ENCODE results near the gene RNF103. TPM values are rescaled to one million over a fixed set of nuclear protein-coding genes. Genes with fewer than 3 reads are reported as not detected.
"Not testable (repeated sequence)": the region's sequence is repeated elsewhere in the genome, so short reads cannot be mapped to it uniquely, and the experiment has no call there.

Gene RNF103
- total RNA-seq, result 10 to 100 TPM; 33.7 to 35.0 TPM
- polyA plus RNA-seq, result 1 to 10 TPM; 1.8 to 6.4 TPM

- Mint-ChIP-seq H3K27me3 (peaks cover 0 to 1% of the 10 kb centered on the region in 2 donors), H3K27ac (peak within 1 kb of the TSS; percentile 88 to 99 (median 95)), H3K36me3 (peaks cover 14 to 29% of the 10 kb centered on the region in 2 donors), H3K4me1 (peaks cover 27 to 44% (median 34%) of the 10 kb centered on the region in 4 donors), H3K4me3 (peak within 1 kb of the TSS; percentile 94 to 98 (median 95)), H3K9me3 (no peaks in the 10 kb centered on the region)
- no peaks in the 10 kb centered on the region for H3K36me3 ChIP-seq (ENCODE audit: insufficient read depth, low read length)
- no peaks in the 10 kb centered on the region for H3K9me3 ChIP-seq (ENCODE audit: control insufficient read depth in 1 of 2, low read length in 2 of 2)
- peak within 1 kb of the TSS; percentile 92 for H3K27ac ChIP-seq (ENCODE audit: low read depth, low read length)
- H3K4me3 ChIP-seq (ENCODE audit: low read length in 2 of 2), result peak within 1 kb of the TSS; percentile 58 to 59
- intact Hi-C loops (cut with micrococcal nuclease), result loop anchor here (1.0 to 5.0 kb wide), 5 partner anchors 41 to 426 kb away; partner anchors contain the start of genes CHMP3, IMMT, KDM3A and MRPL35
- H3K4me1 ChIP-seq (ENCODE audit: insufficient read depth, low read length), result peaks cover 37% of the 10 kb centered on the region
- peak; percentile 88 to 91 (median 89) for DNase-seq
- ChIA-PET CTCF (ENCODE audit: partially characterized antibody) (interaction anchor here (0.8 kb wide), 1 partner anchor 183 kb away, joined by 4 read pairs; the partner anchor contains the start of gene KDM3A), POLR2A (ENCODE audit: partially characterized antibody) (interaction anchor here (1.0 to 5.7 kb wide), 7 partner anchors 13 to 431 kb away, joined by 3 to 61 read pairs (median 5); partner anchors contain the start of genes CHMP3 and KDM3A)
- no peaks in the 10 kb centered on the region for H3K27me3 ChIP-seq (ENCODE audit: insufficient read depth, low read length)
Observed at GRCh38 chr2:86623494-86624266, at the start of gene RNF103. Gene RNF103 (minus strand): TSS chr2:86623865. CDS start chr2:86622886, 979 bp downstream.

GRCh38 chr2:86673011-86673410, 49.3 kb upstream of the RNF103 start:
- no peaks in the 10 kb centered on the region for H3K27me3 Mint-ChIP-seq
- DNase-seq, result no peak
- no peak overlapping the region for H3K4me3 ChIP-seq (ENCODE audit: low read length in 2 of 2)
- H3K27me3 ChIP-seq (ENCODE audit: insufficient read depth, low read length), result no peaks in the 10 kb centered on the region
- ChIA-PET POLR2A (ENCODE audit: partially characterized antibody) (no interaction called here), CTCF (ENCODE audit: partially characterized antibody) (no interaction called here)
- intact Hi-C loops (cut with micrococcal nuclease), result no loop called here
- no peaks in the 10 kb centered on the region for H3K4me1 Mint-ChIP-seq
- H3K4me3 Mint-ChIP-seq, result no peak overlapping the region
- no peak overlapping the region for H3K27ac ChIP-seq (ENCODE audit: low read depth, low read length)
- H3K9me3 ChIP-seq (ENCODE audit: control insufficient read depth in 1 of 2, low read length in 2 of 2), result no peaks in the 10 kb centered on the region
- no peaks in the 10 kb centered on the region for H3K4me1 ChIP-seq (ENCODE audit: insufficient read depth, low read length)
- no peak overlapping the region for H3K27ac Mint-ChIP-seq
- no peaks in the 10 kb centered on the region for H3K36me3 Mint-ChIP-seq
- H3K36me3 ChIP-seq (ENCODE audit: insufficient read depth, low read length), result no peaks in the 10 kb centered on the region
- peaks cover 0 to 4% (median 0%) of the 10 kb centered on the region in 8 donors for H3K9me3 Mint-ChIP-seq

GRCh38 chr2:86672027-86672545, 48.4 kb upstream of the RNF103 start:
- Mint-ChIP-seq H3K36me3 (peaks cover 0 to 4% of the 10 kb centered on the region in 2 donors), H3K27me3 (no peaks in the 10 kb centered on the region), H3K4me1 (no peaks in the 10 kb centered on the region), H3K4me3 (no peak overlapping the region), H3K27ac (no peak overlapping the region), H3K9me3 (peaks cover 0 to 4% (median 0%) of the 10 kb centered on the region in 8 donors)
- Histone ChIP-seq H3K27ac (ENCODE audit: low read depth, low read length) (no peak overlapping the region), H3K36me3 (ENCODE audit: insufficient read depth, low read length) (no peaks in the 10 kb centered on the region), H3K9me3 (ENCODE audit: control insufficient read depth in 1 of 2, low read length in 2 of 2) (no peaks in the 10 kb centered on the region), H3K4me3 (ENCODE audit: low read length in 2 of 2) (no peak overlapping the region), H3K27me3 (ENCODE audit: insufficient read depth, low read length) (no peaks in the 10 kb centered on the region), H3K4me1 (ENCODE audit: insufficient read depth, low read length) (no peaks in the 10 kb centered on the region)
- ChIA-PET CTCF (ENCODE audit: partially characterized antibody) (interaction anchor here (1.3 kb wide), 1 partner anchor 154 kb away, joined by 3 read pairs; no protein-coding TSS in a partner anchor), POLR2A (ENCODE audit: partially characterized antibody) (no interaction called here)
- no peak for DNase-seq
- intact Hi-C loops (cut with micrococcal nuclease), result no loop called here

- POLR2A ChIA-PET (ENCODE audit: partially characterized antibody), result no interaction called here
- Histone ChIP-seq H3K4me1 (ENCODE audit: insufficient read depth, low read length) (no peaks in the 10 kb centered on the region), H3K27ac (ENCODE audit: low read depth, low read length) (no peak overlapping the region), H3K4me3 (ENCODE audit: low read length in 2 of 2) (no peak overlapping the region), H3K9me3 (ENCODE audit: control insufficient read depth in 1 of 2, low read length in 2 of 2) (no peaks in the 10 kb centered on the region), H3K36me3 (ENCODE audit: insufficient read depth, low read length) (no peaks in the 10 kb centered on the region), H3K27me3 (ENCODE audit: insufficient read depth, low read length) (no peaks in the 10 kb centered on the region)
- Mint-ChIP-seq H3K27me3 (peaks cover 0 to 1% of the 10 kb centered on the region in 2 donors), H3K4me3 (no peak overlapping the region), H3K36me3 (peaks cover 0 to 4% of the 10 kb centered on the region in 2 donors), H3K27ac (no peak overlapping the region), H3K4me1 (no peaks in the 10 kb centered on the region), H3K9me3 (peaks cover 0 to 4% (median 0%) of the 10 kb centered on the region in 8 donors)
- intact Hi-C loops (cut with micrococcal nuclease), result no loop called here
- DNase-seq, result no peak
- CTCF ChIA-PET (ENCODE audit: partially characterized antibody), result interaction anchor here (1.3 kb wide), 1 partner anchor 153 kb away, joined by 3 read pairs; no protein-coding TSS in a partner anchor
Observed at GRCh38 chr2:86671337-86671981, 47.8 kb upstream of the RNF103 start.

- intact Hi-C loops (cut with micrococcal nuclease), result not testable (repeated sequence)
Observed at GRCh38 chr2:86669323-86669722, 45.7 kb upstream of the RNF103 start.

GRCh38 chr2:86661333-86661732, 37.7 kb upstream of the RNF103 start:
- intact Hi-C loops (cut with micrococcal nuclease), result no loop called here
- Mint-ChIP-seq H3K4me3 (no peak overlapping the region), H3K27ac (no peak overlapping the region), H3K36me3 (no peaks in the 10 kb centered on the region), H3K4me1 (no peaks in the 10 kb centered on the region), H3K27me3 (peaks cover 0 to 1% of the 10 kb centered on the region in 2 donors), H3K9me3 (peaks cover 0 to 19% (median 16%) of the 10 kb centered on the region in 8 donors)
- Histone ChIP-seq H3K4me3 (ENCODE audit: low read length in 2 of 2) (no peak overlapping the region), H3K4me1 (ENCODE audit: insufficient read depth, low read length) (no peaks in the 10 kb centered on the region), H3K27me3 (ENCODE audit: insufficient read depth, low read length) (no peaks in the 10 kb centered on the region), H3K27ac (ENCODE audit: low read depth, low read length) (no peak overlapping the region), H3K36me3 (ENCODE audit: insufficient read depth, low read length) (no peaks in the 10 kb centered on the region), H3K9me3 (ENCODE audit: control insufficient read depth in 1 of 2, low read length in 2 of 2) (peaks cover 0 to 4% of the 10 kb centered on the region in 2 donors)
- CTCF ChIA-PET (ENCODE audit: partially characterized antibody), result no interaction called here
- DNase-seq, result no peak
- POLR2A ChIA-PET (ENCODE audit: partially characterized antibody), result no interaction called here

More at GRCh38 chr2:86669323-86669722, 45.7 kb upstream of the RNF103 start:
- DNase-seq; H3K36me3 ChIP-seq (ENCODE audit: insufficient read depth, low read length); H3K27ac ChIP-seq (ENCODE audit: low read depth, low read length); H3K27me3 ChIP-seq (ENCODE audit: insufficient read depth, low read length); H3K4me3 Mint-ChIP-seq; H3K9me3 Mint-ChIP-seq; H3K4me3 ChIP-seq (ENCODE audit: low read length in 2 of 2); H3K4me1 ChIP-seq (ENCODE audit: insufficient read depth, low read length); CTCF ChIA-PET (ENCODE audit: partially characterized antibody); POLR2A ChIA-PET (ENCODE audit: partially characterized antibody); H3K36me3 Mint-ChIP-seq; H3K4me1 Mint-ChIP-seq; H3K27ac Mint-ChIP-seq; H3K9me3 ChIP-seq (ENCODE audit: control insufficient read depth in 1 of 2, low read length in 2 of 2); H3K27me3 Mint-ChIP-seq: not testable (repeated sequence)

GRCh38 chr2:86650188-86650587, 26.5 kb upstream of the RNF103 start:
- no peak for DNase-seq
- Histone ChIP-seq H3K4me3 (ENCODE audit: low read length in 2 of 2) (no peak overlapping the region), H3K9me3 (ENCODE audit: control insufficient read depth in 1 of 2, low read length in 2 of 2) (no peaks in the 10 kb centered on the region), H3K36me3 (ENCODE audit: insufficient read depth, low read length) (no peaks in the 10 kb centered on the region), H3K27me3 (ENCODE audit: insufficient read depth, low read length) (no peaks in the 10 kb centered on the region), H3K4me1 (ENCODE audit: insufficient read depth, low read length) (no peaks in the 10 kb centered on the region), H3K27ac (ENCODE audit: low read depth, low read length) (no peak overlapping the region)
- intact Hi-C loops (cut with micrococcal nuclease), result no loop called here
- ChIA-PET CTCF (ENCODE audit: partially characterized antibody) (no interaction called here), POLR2A (ENCODE audit: partially characterized antibody) (no interaction called here)
- H3K4me3 Mint-ChIP-seq, result no peak overlapping the region
- peaks cover 4 to 21% of the 10 kb centered on the region in 2 donors for H3K36me3 Mint-ChIP-seq
- H3K9me3 Mint-ChIP-seq, result peaks cover 4 to 33% (median 28%) of the 10 kb centered on the region in 8 donors
- no peak overlapping the region for H3K27ac Mint-ChIP-seq
- H3K27me3 Mint-ChIP-seq, result peaks cover 8 to 15% of the 10 kb centered on the region in 2 donors
- no peaks in the 10 kb centered on the region for H3K4me1 Mint-ChIP-seq
